GM19023 (cell line): ENCODE results near the gene WDR4.
"Not testable (repeated sequence)": the region's sequence is repeated elsewhere in the genome, so short reads cannot be mapped to it uniquely, and the experiment has no call there.

ENCODE experiments used
- ATAC-seq: cut with Tn5 transposase; IDR thresholded peaks from one replicate; pipeline ENCODE4 v1.9.1; 2021; ENCODE audit warnings: mild to moderate bottlenecking, moderate library complexity; ENCODE audit not compliant: unreplicated experiment

The WDR4 gene

DNA sequence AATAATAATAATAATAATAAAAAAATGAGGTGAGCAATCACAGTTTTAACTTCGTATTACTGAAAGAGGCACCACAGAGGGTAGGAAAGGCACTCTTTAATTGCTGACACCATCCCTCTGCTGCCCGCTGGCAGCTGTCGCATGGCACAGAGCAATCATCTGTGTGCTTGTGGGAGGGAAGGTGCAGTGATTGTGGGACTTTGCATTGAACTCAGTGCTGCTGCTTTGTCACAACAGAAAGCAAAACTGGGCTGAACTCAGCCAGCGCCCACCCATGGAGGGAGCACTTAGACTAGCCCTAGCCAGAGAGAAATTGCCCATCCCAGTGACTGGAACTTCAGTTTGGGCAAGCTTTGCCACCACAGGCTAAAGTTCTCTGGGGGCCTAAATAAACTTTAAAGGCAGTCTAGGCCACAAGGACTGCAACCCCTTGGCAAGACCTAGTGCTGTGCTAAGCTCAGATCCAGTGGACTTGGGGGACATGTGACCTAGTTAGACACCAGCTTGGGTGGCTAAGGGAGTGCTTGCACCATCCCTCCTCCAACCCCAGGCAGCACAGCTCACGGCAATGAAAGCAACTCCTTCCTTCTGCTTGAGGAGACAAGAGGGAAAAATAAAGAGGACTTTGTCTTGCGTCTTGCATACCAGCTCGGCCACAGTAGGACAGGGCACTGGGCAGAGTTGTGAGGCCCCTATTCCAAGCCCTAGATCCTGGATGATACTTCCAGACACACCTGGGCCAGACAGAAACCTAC is 59.3 kb downstream of the WDR4 start:
- no peak for ATAC-seq

GRCh38 chr21:42818328-42818749 is 61.0 kb downstream of the WDR4 start:
- ATAC-seq: no peak

DNA sequence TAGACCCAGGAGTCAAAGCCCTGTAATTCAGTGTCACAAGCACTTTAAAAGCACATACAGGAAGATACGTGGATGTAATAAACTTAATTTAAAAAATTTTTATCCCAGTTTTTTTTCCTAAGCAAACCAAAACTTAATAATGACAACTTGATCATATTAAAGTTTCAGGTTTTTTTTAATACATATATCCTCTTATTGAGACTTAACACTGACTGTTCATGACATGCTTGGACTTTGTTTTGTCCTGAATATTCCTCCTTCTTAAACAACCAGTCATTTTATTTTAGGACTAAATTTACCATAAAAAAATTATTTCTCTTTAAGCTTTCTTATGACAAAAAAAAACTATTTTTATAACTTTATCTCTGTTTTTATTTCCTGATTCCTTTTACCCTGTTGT is 64.1 kb downstream of the WDR4 start:
- no peak for ATAC-seq

GRCh38 chr21:42812528-42813241 is 66.7 kb downstream of the WDR4 start:
- not testable (repeated sequence) for ATAC-seq

- no peak for ATAC-seq
Observed at GRCh38 chr21:42811960-42812359, 67.4 kb downstream of the WDR4 start.

DNA sequence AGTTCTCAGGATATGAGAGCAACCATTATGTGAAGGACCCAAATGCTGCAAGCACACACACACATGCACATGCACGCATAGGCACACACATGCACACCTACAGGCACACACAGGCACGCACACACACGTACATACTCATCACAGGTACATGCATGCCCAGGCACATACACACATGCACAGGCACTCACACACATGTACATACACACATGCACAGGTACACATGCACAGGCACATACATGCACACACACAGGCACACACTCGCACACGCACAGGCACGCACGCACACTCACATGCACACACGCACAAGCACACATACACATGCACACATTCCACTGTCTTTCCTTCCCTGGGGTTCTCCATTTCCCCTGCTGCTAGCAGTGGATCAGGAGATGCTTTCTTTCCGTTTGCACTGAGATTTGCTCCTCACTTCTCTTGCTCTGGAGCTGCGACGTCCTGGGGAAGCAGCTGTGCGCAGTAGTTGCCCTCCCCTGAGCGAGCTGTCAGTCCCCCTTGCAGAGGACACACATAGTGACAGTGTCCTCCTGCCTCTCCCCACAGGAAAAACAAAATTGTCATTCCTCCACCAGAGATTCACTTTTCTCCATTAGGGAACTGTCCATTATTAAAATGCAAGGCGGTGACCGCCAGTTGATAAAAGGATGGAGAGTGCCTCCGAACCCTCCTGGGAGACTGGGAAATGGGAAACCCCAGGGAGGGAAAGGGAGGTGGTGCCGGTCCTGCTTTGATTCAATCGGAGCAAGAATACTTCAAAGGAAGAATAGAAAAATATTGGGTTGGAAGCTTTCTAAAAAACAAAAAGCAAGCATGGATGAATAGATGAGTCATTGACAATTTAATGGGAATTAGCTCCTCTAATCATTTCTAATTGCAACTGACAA is 69.5 kb downstream of the WDR4 start:
- no peak for ATAC-seq

- no peak for ATAC-seq
Observed at GRCh38 chr21:42809171-42809570, 70.2 kb downstream of the WDR4 start.

- no peak for ATAC-seq
Observed at GRCh38 chr21:42807938-42808613, 71.3 kb downstream of the WDR4 start.

DNA sequence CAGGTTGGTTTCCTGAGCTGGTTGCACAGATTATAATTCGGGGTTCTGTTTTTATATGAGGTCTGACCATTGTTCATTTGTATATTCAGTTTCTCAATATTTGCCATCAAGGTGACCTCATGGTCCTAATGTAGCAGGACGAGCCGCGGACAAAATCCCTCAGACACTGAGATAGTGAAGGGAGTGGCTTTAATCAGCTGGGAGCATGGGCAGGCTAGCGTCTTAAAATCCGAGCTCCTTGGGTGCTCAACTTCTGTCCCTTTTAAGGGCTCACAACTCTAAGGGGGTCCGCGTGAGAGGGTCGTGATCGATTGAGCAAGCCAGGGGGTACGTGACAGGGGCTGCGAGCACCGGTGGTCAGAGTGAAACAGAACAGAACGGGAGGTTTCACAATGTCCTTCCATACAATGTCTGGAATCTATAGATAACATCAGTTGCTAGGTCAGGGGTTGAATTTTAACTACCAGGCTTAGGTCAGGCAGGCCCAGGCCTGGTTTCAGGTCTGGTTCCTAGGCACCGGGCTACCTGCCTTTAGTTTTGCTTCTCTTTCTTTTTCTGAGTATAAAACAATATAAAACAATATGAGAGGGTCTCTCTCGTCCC is 71.9 kb downstream of the WDR4 start:
- ATAC-seq: not testable (repeated sequence)

- ATAC-seq: no peak
Observed at GRCh38 chr21:42806509-42807140, 72.7 kb downstream of the WDR4 start.

DNA sequence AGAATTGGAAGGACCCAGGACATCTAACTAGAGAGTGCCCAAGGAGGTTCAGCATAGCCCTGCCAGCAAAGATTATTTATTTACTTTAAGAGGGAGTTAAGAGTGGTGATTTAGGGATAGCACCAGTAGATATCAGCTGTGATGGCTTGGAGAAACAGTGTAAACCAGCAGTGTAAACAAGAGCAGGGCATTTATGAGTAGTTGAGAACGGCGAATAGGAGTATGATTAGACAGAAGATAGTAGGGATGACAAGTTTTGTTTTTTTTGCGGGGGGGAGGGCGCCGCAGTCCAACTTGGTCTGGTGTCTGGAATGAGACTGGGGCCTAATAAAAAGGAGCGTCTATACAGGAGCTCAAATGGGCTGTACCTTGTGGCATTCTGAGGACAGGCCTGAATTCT is 77.7 kb downstream of the WDR4 start:
- ATAC-seq: not testable (repeated sequence)

- ATAC-seq: no peak
Observed at GRCh38 chr21:42799948-42800347, 79.4 kb downstream of the WDR4 start.

GRCh38 chr21:42799516-42799915 is 79.8 kb downstream of the WDR4 start:
- no peak for ATAC-seq
